Epithelial cell of prostate (primary cell): ENCODE results near the gene DNAJC7.
"Not testable (repeated sequence)": the region's sequence is repeated elsewhere in the genome, so short reads cannot be mapped to it uniquely, and the experiment has no call there.

Experiments
- DNase-seq: peaks from one replicate; pipeline ENCODE4 v3.0.0-alpha.2; 2011; ENCODE audit warnings: low read depth, low spot score
- H3K27ac ChIP-seq: fragments of 450-650 bp; 2 replicates; pipeline ENCODE4 v1.5.1; 2017; ENCODE audit warnings: mild to moderate bottlenecking

The DNAJC7 gene

GRCh38 chr17:42042598-42043319, 25.5 kb upstream of the DNAJC7 start:
- no peak overlapping the region for H3K27ac ChIP-seq
- DNase-seq = no peak

GRCh38 chr17:42041619-42042018, 24.4 kb upstream of the DNAJC7 start:
- DNase-seq = no peak
- no peak overlapping the region for H3K27ac ChIP-seq

- no peak overlapping the region for H3K27ac ChIP-seq
- DNase-seq = no peak
These were observed 23.6 kb upstream of the DNAJC7 start for GRCh38 chr17:42040818-42041217.

- no peak overlapping the region for H3K27ac ChIP-seq
- no peak for DNase-seq
These were observed 22.8 kb upstream of the DNAJC7 start for GRCh38 chr17:42039794-42040763.

GRCh38 chr17:42038221-42038973, 21.2 kb upstream of the DNAJC7 start:
- no peak overlapping the region for H3K27ac ChIP-seq
- DNase-seq = no peak

- no peak overlapping the region for H3K27ac ChIP-seq
- no peak for DNase-seq
These were observed 16.8 kb upstream of the DNAJC7 start for GRCh38 chr17:42034059-42034458.

GRCh38 chr17:42031584-42031983, 14.3 kb upstream of the DNAJC7 start:
- no peak for DNase-seq
- H3K27ac ChIP-seq = no peak overlapping the region

- DNase-seq = no peak
- no peak overlapping the region for H3K27ac ChIP-seq
These were observed 11.5 kb upstream of the DNAJC7 start for GRCh38 chr17:42028791-42029127.

- H3K27ac ChIP-seq = no peak overlapping the region
- no peak for DNase-seq
These were observed 10.9 kb upstream of the DNAJC7 start for GRCh38 chr17:42027961-42028790.

GRCh38 chr17:42027590-42027889, 10.3 kb upstream of the DNAJC7 start:
- DNase-seq = no peak
- no peak overlapping the region for H3K27ac ChIP-seq

- no peak overlapping the region for H3K27ac ChIP-seq
- DNase-seq = no peak
These were observed 9.8 kb upstream of the DNAJC7 start for GRCh38 chr17:42026857-42027589.

GRCh38 chr17:42025936-42026335, 8.7 kb upstream of the DNAJC7 start:
- H3K27ac ChIP-seq = no peak overlapping the region
- no peak for DNase-seq

GRCh38 chr17:42025191-42025579, 7.9 kb upstream of the DNAJC7 start:
- DNase-seq = no peak
- H3K27ac ChIP-seq = peak overlapping the region; percentile 56

- no peak for DNase-seq
- H3K27ac ChIP-seq = peak overlapping the region; percentile 56
These were observed 6.5 kb upstream of the DNAJC7 start for GRCh38 chr17:42023524-42024349.

- H3K27ac ChIP-seq, DNase-seq: not testable (repeated sequence)
These were observed 3.6 kb upstream of the DNAJC7 start for GRCh38 chr17:42020845-42021244.

GRCh38 chr17:42019509-42020404, 2.5 kb upstream of the DNAJC7 start, which contains the start of gene NKIRAS2:
Gene NKIRAS2 (plus strand): TSS chr17:42020090. CDS start chr17:42021578, 1,488 bp downstream.
- H3K27ac ChIP-seq = peak within 1 kb of the TSS; percentile 53
- peak; percentile 64 for DNase-seq

- DNase-seq = no peak
- no peak overlapping the region for H3K27ac ChIP-seq
These were observed 1.7 kb upstream of the DNAJC7 start for GRCh38 chr17:42018988-42019387.
